ENCODE measurements around the gene ADAMTS12. TPM values are rescaled to one million over a fixed set of nuclear protein-coding genes. Genes with fewer than 3 reads are reported as not detected.

ADAMTS12 gene
- total RNA-seq, 1 experiment from 2014 or later = 2.7 TPM

- H3K27me3 ChIP-seq (ENCODE audit: control insufficient read depth, insufficient read depth, low read length) = no peaks in the 10 kb centered on the region
- DNase-seq = no peak
- H3K36me3 ChIP-seq (replicated peaks; ENCODE audit: control insufficient read depth, insufficient read depth, low read length) = no peaks in the 10 kb centered on the region; the same call in 1 of the 2 replicates
- H3K4me3 ChIP-seq (ENCODE audit: insufficient read depth, low read depth, low read length) = no peak overlapping the region
These were observed 48.2 kb downstream of the ADAMTS12 start for GRCh38 chr5:33843579-33843978.

- DNase-seq = no peak
- no peaks in the 10 kb centered on the region for H3K27me3 ChIP-seq (ENCODE audit: control insufficient read depth, insufficient read depth, low read length)
- no peak overlapping the region for H3K4me3 ChIP-seq (ENCODE audit: insufficient read depth, low read depth, low read length)
- H3K36me3 ChIP-seq (replicated peaks; ENCODE audit: control insufficient read depth, insufficient read depth, low read length) = no peaks in the 10 kb centered on the region; the same call in 1 of the 2 replicates
These were observed 49.3 kb downstream of the ADAMTS12 start for GRCh38 chr5:33842456-33842855.

GRCh38 chr5:33841891-33842290 lies 49.9 kb downstream of the ADAMTS12 start:
- Histone ChIP-seq H3K4me3 (ENCODE audit: insufficient read depth, low read depth, low read length) (no peak overlapping the region), H3K36me3 (replicated peaks; ENCODE audit: control insufficient read depth, insufficient read depth, low read length) (no peaks in the 10 kb centered on the region; the same call in 1 of the 2 replicates), H3K27me3 (ENCODE audit: control insufficient read depth, insufficient read depth, low read length) (no peaks in the 10 kb centered on the region)
- no peak for DNase-seq

GRCh38 chr5:33840927-33841547 lies 50.8 kb downstream of the ADAMTS12 start:
- DNase-seq = no peak
- Histone ChIP-seq H3K4me3 (ENCODE audit: insufficient read depth, low read depth, low read length) (no peak overlapping the region), H3K27me3 (ENCODE audit: control insufficient read depth, insufficient read depth, low read length) (no peaks in the 10 kb centered on the region), H3K36me3 (replicated peaks; ENCODE audit: control insufficient read depth, insufficient read depth, low read length) (no peaks in the 10 kb centered on the region; the same call in 1 of the 2 replicates)

- Histone ChIP-seq H3K4me3 (ENCODE audit: insufficient read depth, low read depth, low read length) (no peak overlapping the region), H3K27me3 (ENCODE audit: control insufficient read depth, insufficient read depth, low read length) (no peaks in the 10 kb centered on the region), H3K36me3 (replicated peaks; ENCODE audit: control insufficient read depth, insufficient read depth, low read length) (no peaks in the 10 kb centered on the region)
- DNase-seq = no peak
These were observed 54.5 kb downstream of the ADAMTS12 start for GRCh38 chr5:33837301-33837700.

GRCh38 chr5:33834334-33834733 lies 57.5 kb downstream of the ADAMTS12 start:
- DNase-seq = no peak
- H3K27me3 ChIP-seq (ENCODE audit: control insufficient read depth, insufficient read depth, low read length) = no peaks in the 10 kb centered on the region

GRCh38 chr5:33833237-33833575 lies 58.6 kb downstream of the ADAMTS12 start:
- Histone ChIP-seq H3K36me3 (replicated peaks; ENCODE audit: control insufficient read depth, insufficient read depth, low read length) (no peaks in the 10 kb centered on the region), H3K4me3 (ENCODE audit: insufficient read depth, low read depth, low read length) (no peak overlapping the region), H3K27me3 (ENCODE audit: control insufficient read depth, insufficient read depth, low read length) (no peaks in the 10 kb centered on the region)
- no peak for DNase-seq

More at GRCh38 chr5:33834334-33834733, 57.5 kb downstream of the ADAMTS12 start:
- H3K4me3 ChIP-seq (ENCODE audit: insufficient read depth, low read depth, low read length) = no peak overlapping the region
- no peaks in the 10 kb centered on the region for H3K36me3 ChIP-seq (replicated peaks; ENCODE audit: control insufficient read depth, insufficient read depth, low read length)

- no peak for DNase-seq
- Histone ChIP-seq H3K36me3 (replicated peaks; ENCODE audit: control insufficient read depth, insufficient read depth, low read length) (no peaks in the 10 kb centered on the region), H3K27me3 (ENCODE audit: control insufficient read depth, insufficient read depth, low read length) (no peaks in the 10 kb centered on the region), H3K4me3 (ENCODE audit: insufficient read depth, low read depth, low read length) (no peak overlapping the region)
These were observed 59.2 kb downstream of the ADAMTS12 start for GRCh38 chr5:33832404-33833236.

- no peak for DNase-seq
- Histone ChIP-seq H3K36me3 (replicated peaks; ENCODE audit: control insufficient read depth, insufficient read depth, low read length) (no peaks in the 10 kb centered on the region), H3K4me3 (ENCODE audit: insufficient read depth, low read depth, low read length) (no peak overlapping the region), H3K27me3 (ENCODE audit: control insufficient read depth, insufficient read depth, low read length) (no peaks in the 10 kb centered on the region)
These were observed 60.7 kb downstream of the ADAMTS12 start for GRCh38 chr5:33831041-33831440.

GRCh38 chr5:33829430-33829829 lies 62.4 kb downstream of the ADAMTS12 start:
- no peak for DNase-seq
- H3K27me3 ChIP-seq (ENCODE audit: control insufficient read depth, insufficient read depth, low read length) = no peaks in the 10 kb centered on the region
- no peaks in the 10 kb centered on the region for H3K36me3 ChIP-seq (replicated peaks; ENCODE audit: control insufficient read depth, insufficient read depth, low read length)
- H3K4me3 ChIP-seq (ENCODE audit: insufficient read depth, low read depth, low read length) = no peak overlapping the region

- DNase-seq = no peak
- no peaks in the 10 kb centered on the region for H3K27me3 ChIP-seq (ENCODE audit: control insufficient read depth, insufficient read depth, low read length)
These were observed 63.0 kb downstream of the ADAMTS12 start for GRCh38 chr5:33828626-33829308.

GRCh38 chr5:33827885-33828284 lies 63.9 kb downstream of the ADAMTS12 start:
- H3K36me3 ChIP-seq (replicated peaks; ENCODE audit: control insufficient read depth, insufficient read depth, low read length) = no peaks in the 10 kb centered on the region
- H3K27me3 ChIP-seq (ENCODE audit: control insufficient read depth, insufficient read depth, low read length) = no peaks in the 10 kb centered on the region
- DNase-seq = no peak
- no peak overlapping the region for H3K4me3 ChIP-seq (ENCODE audit: insufficient read depth, low read depth, low read length)

More at GRCh38 chr5:33828626-33829308, 63.0 kb downstream of the ADAMTS12 start:
- H3K36me3 ChIP-seq (replicated peaks; ENCODE audit: control insufficient read depth, insufficient read depth, low read length) = no peaks in the 10 kb centered on the region
- H3K4me3 ChIP-seq (ENCODE audit: insufficient read depth, low read depth, low read length) = no peak overlapping the region

- Histone ChIP-seq H3K4me3 (ENCODE audit: insufficient read depth, low read depth, low read length) (no peak overlapping the region), H3K27me3 (ENCODE audit: control insufficient read depth, insufficient read depth, low read length) (no peaks in the 10 kb centered on the region), H3K36me3 (replicated peaks; ENCODE audit: control insufficient read depth, insufficient read depth, low read length) (no peaks in the 10 kb centered on the region)
- no peak for DNase-seq
These were observed 64.6 kb downstream of the ADAMTS12 start for GRCh38 chr5:33827018-33827707.

GRCh38 chr5:33824516-33825195 lies 67.1 kb downstream of the ADAMTS12 start:
- Histone ChIP-seq H3K36me3 (replicated peaks; ENCODE audit: control insufficient read depth, insufficient read depth, low read length) (no peaks in the 10 kb centered on the region), H3K4me3 (ENCODE audit: insufficient read depth, low read depth, low read length) (no peak overlapping the region), H3K27me3 (ENCODE audit: control insufficient read depth, insufficient read depth, low read length) (no peaks in the 10 kb centered on the region)
- DNase-seq = no peak
